GM19455 (cell line): ENCODE data around the gene ZNF444.
"Not testable (repeated sequence)": the region's sequence is repeated elsewhere in the genome, so short reads cannot be mapped to it uniquely, and the experiment has no call there.

ENCODE experiments used
- ATAC-seq: cut with Tn5 transposase; IDR thresholded peaks from one replicate; pipeline ENCODE4 v1.9.1; 2021; ENCODE audit not compliant: unreplicated experiment

The ZNF444 gene

GRCh38 chr19:56140583-56141416 is at the start of gene ZNF444:
Gene ZNF444, plus strand, starts transcription at chr19:56141287. Its CDS starts 5,625 bp downstream, at chr19:56146912.
- peak; percentile 90 for ATAC-seq

- ATAC-seq: no peak
Measured at GRCh38 chr19:56091751-56092546, 49.1 kb upstream of the ZNF444 start.

- ATAC-seq: no peak
Measured at GRCh38 chr19:56092685-56093631, 48.1 kb upstream of the ZNF444 start.

- ATAC-seq: no peak
Measured at GRCh38 chr19:56094449-56094848, 46.6 kb upstream of the ZNF444 start.

GRCh38 chr19:56096665-56097064 is 44.4 kb upstream of the ZNF444 start:
- ATAC-seq: no peak

- ATAC-seq: no peak
Measured at GRCh38 chr19:56097306-56097705, 43.8 kb upstream of the ZNF444 start.

GRCh38 chr19:56097776-56098175 is 43.3 kb upstream of the ZNF444 start:
- ATAC-seq: no peak

GRCh38 chr19:56098237-56098636 is 42.9 kb upstream of the ZNF444 start:
- not testable (repeated sequence) for ATAC-seq

GRCh38 chr19:56098731-56099568 is 42.1 kb upstream of the ZNF444 start:
- no peak for ATAC-seq

- ATAC-seq: no peak
Measured at GRCh38 chr19:56099638-56100539, 41.2 kb upstream of the ZNF444 start.

- no peak for ATAC-seq
Measured at GRCh38 chr19:56101095-56101494, 40.0 kb upstream of the ZNF444 start.

- ATAC-seq: no peak
Measured at GRCh38 chr19:56101746-56102535, 39.1 kb upstream of the ZNF444 start.

GRCh38 chr19:56103027-56103614 is 38.0 kb upstream of the ZNF444 start:
- ATAC-seq: no peak

GRCh38 chr19:56104423-56104822 is 36.7 kb upstream of the ZNF444 start:
- ATAC-seq: no peak

- no peak for ATAC-seq
Measured at GRCh38 chr19:56105090-56105701, 35.9 kb upstream of the ZNF444 start.

GRCh38 chr19:56105831-56106396 is 35.2 kb upstream of the ZNF444 start:
- not testable (repeated sequence) for ATAC-seq

GRCh38 chr19:56106397-56106849 is 34.7 kb upstream of the ZNF444 start:
- ATAC-seq: no peak
